ENCODE results near the gene TYW1B.
A peak's percentile ranks its signal among the peaks of the same experiment; 100 is the strongest.
"Not testable (repeated sequence)": the region's sequence is repeated elsewhere in the genome, so short reads cannot be mapped to it uniquely, and the experiment has no call there.

TYW1B gene

GRCh38 chr7:72816370-72817157 lies 11.4 kb downstream of the TYW1B start:
- DNase-seq (ENCODE audit: low spot score) = not testable (repeated sequence)

- not testable (repeated sequence) for DNase-seq (ENCODE audit: low spot score)
Measured at GRCh38 chr7:72810437-72810836, 17.6 kb downstream of the TYW1B start.

GRCh38 chr7:72808511-72808910 lies 19.5 kb downstream of the TYW1B start:
- not testable (repeated sequence) for DNase-seq (ENCODE audit: low spot score)

GRCh38 chr7:72806851-72807250 lies 21.1 kb downstream of the TYW1B start:
- not testable (repeated sequence) for DNase-seq (ENCODE audit: low spot score)

- no peak for DNase-seq (ENCODE audit: low spot score)
Measured at GRCh38 chr7:72805526-72806494, 22.2 kb downstream of the TYW1B start.

GRCh38 chr7:72803778-72804177 lies 24.2 kb downstream of the TYW1B start:
- DNase-seq (ENCODE audit: low spot score) = not testable (repeated sequence)

- DNase-seq (ENCODE audit: low spot score) = not testable (repeated sequence)
Measured at GRCh38 chr7:72801564-72801963, 26.4 kb downstream of the TYW1B start.

GRCh38 chr7:72795401-72795800 lies 32.6 kb downstream of the TYW1B start:
- DNase-seq (ENCODE audit: low spot score) = not testable (repeated sequence)

- no peak for DNase-seq (ENCODE audit: low spot score)
Measured at GRCh38 chr7:72793791-72794190, 34.2 kb downstream of the TYW1B start.

- DNase-seq (ENCODE audit: low spot score) = not testable (repeated sequence)
Measured at GRCh38 chr7:72790698-72791060, 37.3 kb downstream of the TYW1B start.

GRCh38 chr7:72790048-72790697 lies 37.8 kb downstream of the TYW1B start:
- not testable (repeated sequence) for DNase-seq (ENCODE audit: low spot score)

- DNase-seq (ENCODE audit: low spot score) = no peak
Measured at GRCh38 chr7:72785166-72785955, 42.6 kb downstream of the TYW1B start.

GRCh38 chr7:72783601-72784370 lies 44.2 kb downstream of the TYW1B start:
- peak; percentile 19 for DNase-seq (ENCODE audit: low spot score)

- DNase-seq (ENCODE audit: low spot score) = no peak
Measured at GRCh38 chr7:72781631-72782030, 46.4 kb downstream of the TYW1B start.

- DNase-seq (ENCODE audit: low spot score) = no peak
Measured at GRCh38 chr7:72781161-72781560, 46.8 kb downstream of the TYW1B start.

GRCh38 chr7:72780289-72780894 lies 47.6 kb downstream of the TYW1B start:
- DNase-seq (ENCODE audit: low spot score) = not testable (repeated sequence)

- not testable (repeated sequence) for DNase-seq (ENCODE audit: low spot score)
Measured at GRCh38 chr7:72777167-72777566, 50.8 kb downstream of the TYW1B start.

GRCh38 chr7:72772627-72773026 lies 55.4 kb downstream of the TYW1B start:
- not testable (repeated sequence) for DNase-seq (ENCODE audit: low spot score)

GRCh38 chr7:72766994-72767393 lies 61.0 kb downstream of the TYW1B start:
- not testable (repeated sequence) for DNase-seq (ENCODE audit: low spot score)

- no peak for DNase-seq (ENCODE audit: low spot score)
Measured at GRCh38 chr7:72760602-72761001, 67.4 kb downstream of the TYW1B start.

All from SK-N-DZ (cell line).